ENCODE measurements around the gene COL18A1.

DNA sequence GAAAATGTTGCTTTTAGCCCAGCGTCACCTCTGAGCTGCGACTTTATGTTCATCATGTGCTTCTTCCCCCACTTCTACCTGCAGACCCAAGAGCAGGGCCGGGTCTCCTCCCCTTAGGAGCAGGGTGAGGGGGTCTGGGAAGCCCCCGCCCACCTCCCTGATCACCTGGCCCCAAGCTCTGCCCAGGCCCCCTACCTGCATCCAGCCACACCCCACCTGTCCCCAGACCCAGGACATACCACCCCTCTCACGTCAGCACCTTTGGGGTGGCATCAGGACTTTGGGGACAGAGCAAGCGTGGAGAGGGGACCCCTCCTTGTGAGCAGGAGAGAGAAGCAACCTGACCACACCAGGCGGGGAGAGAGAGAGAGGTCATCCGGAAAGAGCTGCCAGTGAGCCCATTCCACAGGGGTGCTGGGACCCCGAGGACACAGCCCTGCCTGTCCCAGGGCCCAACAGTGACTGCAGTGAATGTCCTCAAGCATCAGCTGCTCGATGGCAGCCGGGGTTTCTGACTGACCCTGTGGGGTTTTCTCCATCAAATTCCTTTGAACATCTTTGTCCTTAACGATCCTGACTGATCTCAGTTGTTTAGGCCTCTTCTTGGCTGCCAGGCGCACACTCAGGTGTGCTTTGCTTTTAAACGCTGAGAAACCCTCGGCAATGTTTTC, 42.8 kb upstream of the COL18A1 start:
- TF ChIP-seq, protein P1, sequence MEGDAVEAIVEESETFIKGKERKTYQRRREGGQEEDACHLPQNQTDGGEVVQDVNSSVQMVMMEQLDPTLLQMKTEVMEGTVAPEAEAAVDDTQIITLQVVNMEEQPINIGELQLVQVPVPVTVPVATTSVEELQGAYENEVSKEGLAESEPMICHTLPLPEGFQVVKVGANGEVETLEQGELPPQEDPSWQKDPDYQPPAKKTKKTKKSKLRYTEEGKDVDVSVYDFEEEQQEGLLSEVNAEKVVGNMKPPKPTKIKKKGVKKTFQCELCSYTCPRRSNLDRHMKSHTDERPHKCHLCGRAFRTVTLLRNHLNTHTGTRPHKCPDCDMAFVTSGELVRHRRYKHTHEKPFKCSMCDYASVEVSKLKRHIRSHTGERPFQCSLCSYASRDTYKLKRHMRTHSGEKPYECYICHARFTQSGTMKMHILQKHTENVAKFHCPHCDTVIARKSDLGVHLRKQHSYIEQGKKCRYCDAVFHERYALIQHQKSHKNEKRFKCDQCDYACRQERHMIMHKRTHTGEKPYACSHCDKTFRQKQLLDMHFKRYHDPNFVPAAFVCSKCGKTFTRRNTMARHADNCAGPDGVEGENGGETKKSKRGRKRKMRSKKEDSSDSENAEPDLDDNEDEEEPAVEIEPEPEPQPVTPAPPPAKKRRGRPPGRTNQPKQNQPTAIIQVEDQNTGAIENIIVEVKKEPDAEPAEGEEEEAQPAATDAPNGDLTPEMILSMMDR (conservative IDR thresholded peaks at IDR 0.05) = no peak
- TF ChIP-seq ZFX (IDR thresholded peaks at IDR 0.05) = no peak
